Activated naive CD8-positive, alpha-beta T cell treated with anti-CD3 and anti-CD28 coated beads, Interleukin-2, amount 50 U/mL, for 24 hours (primary cell): ENCODE measurements around the gene ATG101.
A peak's percentile ranks its signal among the peaks of the same experiment; 100 is the strongest.

Experiments used
- ATAC-seq: fragments of 150-1000 bp; cut with Tn5 transposase; one replicate; pipeline ENCODE4 v1.10.0; 2021
- DNase-seq: peaks from one replicate; pipeline ENCODE4 v3.0.0; 2021
- H3K27ac Mint-ChIP-seq: one replicate; pipeline ENCODE4 v1.8.0; 2021; ENCODE audit warnings: mild to moderate bottlenecking, mixed read lengths
- H3K27me3 Mint-ChIP-seq: one replicate; pipeline ENCODE4 v1.8.0; 2021; ENCODE audit warnings: mixed read lengths
- H3K36me3 Mint-ChIP-seq: one replicate; pipeline ENCODE4 v1.8.0; 2021; ENCODE audit warnings: low read depth, mixed read lengths
- H3K4me1 Mint-ChIP-seq: one replicate; pipeline ENCODE4 v1.8.0; 2021; ENCODE audit warnings: mixed read lengths
- H3K4me3 Mint-ChIP-seq: one replicate; pipeline ENCODE4 v1.8.0; 2021; ENCODE audit warnings: mild to moderate bottlenecking, moderate library complexity, mixed read lengths
- H3K9me3 Mint-ChIP-seq: one replicate; pipeline ENCODE4 v1.8.0; 2021; ENCODE audit warnings: mixed read lengths

ATG101 gene

GRCh38 chr12:52076811-52077210, 7.0 kb downstream of the ATG101 start:
- ATAC-seq (no peak), DNase-seq (no peak)
- Mint-ChIP-seq H3K27me3 (no peaks in the 10 kb centered on the region), H3K36me3 (peaks cover 40% of the 10 kb centered on the region), H3K4me1 (peaks cover 27% of the 10 kb centered on the region), H3K27ac (no peak overlapping the region), H3K4me3 (no peak overlapping the region), H3K9me3 (no peaks in the 10 kb centered on the region)

GRCh38 chr12:52078276-52078675, 8.5 kb downstream of the ATG101 start:
- H3K36me3 Mint-ChIP-seq: peaks cover 34% of the 10 kb centered on the region
- ATAC-seq: no peak
- no peak overlapping the region for H3K27ac Mint-ChIP-seq
- DNase-seq: no peak
- no peak overlapping the region for H3K4me3 Mint-ChIP-seq
- no peaks in the 10 kb centered on the region for H3K27me3 Mint-ChIP-seq
- peaks cover 23% of the 10 kb centered on the region for H3K4me1 Mint-ChIP-seq
- H3K9me3 Mint-ChIP-seq: no peaks in the 10 kb centered on the region

GRCh38 chr12:52079576-52080402, 10.0 kb downstream of the ATG101 start, which contains the start of gene SMIM41:
Gene SMIM41 (plus strand): TSS chr12:52079704. CDS start chr12:52079780, 76 bp downstream.
- H3K4me1 Mint-ChIP-seq: peaks cover 18% of the 10 kb centered on the region
- DNase-seq (no peak), ATAC-seq (no peak)
- no peak within 1 kb of the TSS for H3K27ac Mint-ChIP-seq
- H3K4me3 Mint-ChIP-seq: no peak within 1 kb of the TSS
- peaks cover 22% of the 10 kb centered on the region for H3K36me3 Mint-ChIP-seq
- H3K9me3 Mint-ChIP-seq: no peaks in the 10 kb centered on the region
- no peaks in the 10 kb centered on the region for H3K27me3 Mint-ChIP-seq

- Mint-ChIP-seq H3K9me3 (no peaks in the 10 kb centered on the region), H3K27ac (no peak overlapping the region), H3K4me3 (no peak overlapping the region), H3K27me3 (no peaks in the 10 kb centered on the region), H3K4me1 (peaks cover 18% of the 10 kb centered on the region), H3K36me3 (peaks cover 19% of the 10 kb centered on the region)
- no peak for ATAC-seq
- no peak for DNase-seq
Measured at GRCh38 chr12:52080403-52081251, 10.8 kb downstream of the ATG101 start.

- DNase-seq: peak; percentile 23
Measured at GRCh38 chr12:52081263-52081733, 11.5 kb downstream of the ATG101 start.

GRCh38 chr12:52082026-52082668, 12.4 kb downstream of the ATG101 start:
- peaks cover 18% of the 10 kb centered on the region for H3K4me1 Mint-ChIP-seq
- no peaks in the 10 kb centered on the region for H3K9me3 Mint-ChIP-seq
- peaks cover 9% of the 10 kb centered on the region for H3K36me3 Mint-ChIP-seq
- H3K27me3 Mint-ChIP-seq: peaks cover 3% of the 10 kb centered on the region
- ATAC-seq (no peak), DNase-seq (no peak)
- no peak overlapping the region for H3K4me3 Mint-ChIP-seq
- no peak overlapping the region for H3K27ac Mint-ChIP-seq

More at GRCh38 chr12:52081263-52081733, 11.5 kb downstream of the ATG101 start:
- Mint-ChIP-seq H3K4me1 (peaks cover 18% of the 10 kb centered on the region), H3K4me3 (no peak overlapping the region), H3K27me3 (no peaks in the 10 kb centered on the region), H3K36me3 (peaks cover 15% of the 10 kb centered on the region), H3K9me3 (no peaks in the 10 kb centered on the region), H3K27ac (no peak overlapping the region)
- no peak for ATAC-seq

GRCh38 chr12:52082669-52082987, 12.8 kb downstream of the ATG101 start:
- no peak for DNase-seq
- no peak overlapping the region for H3K27ac Mint-ChIP-seq
- no peaks in the 10 kb centered on the region for H3K9me3 Mint-ChIP-seq
- peaks cover 18% of the 10 kb centered on the region for H3K4me1 Mint-ChIP-seq
- H3K4me3 Mint-ChIP-seq: no peak overlapping the region
- H3K36me3 Mint-ChIP-seq: peaks cover 8% of the 10 kb centered on the region
- no peak for ATAC-seq
- peaks cover 3% of the 10 kb centered on the region for H3K27me3 Mint-ChIP-seq

- peak; percentile 64 for ATAC-seq
- peaks cover 18% of the 10 kb centered on the region for H3K4me1 Mint-ChIP-seq
- DNase-seq: peak; percentile 79
- no peak overlapping the region for H3K4me3 Mint-ChIP-seq
- H3K9me3 Mint-ChIP-seq: no peaks in the 10 kb centered on the region
- peaks cover 4% of the 10 kb centered on the region for H3K36me3 Mint-ChIP-seq
- peaks cover 8% of the 10 kb centered on the region for H3K27me3 Mint-ChIP-seq
- H3K27ac Mint-ChIP-seq: no peak overlapping the region
Measured at GRCh38 chr12:52082988-52083637, 13.3 kb downstream of the ATG101 start.

- Mint-ChIP-seq H3K36me3 (no peaks in the 10 kb centered on the region), H3K27me3 (peaks cover 11% of the 10 kb centered on the region), H3K4me3 (no peak overlapping the region), H3K27ac (peak overlapping the region; percentile 71), H3K4me1 (peaks cover 18% of the 10 kb centered on the region), H3K9me3 (no peaks in the 10 kb centered on the region)
- DNase-seq (no peak), ATAC-seq (no peak)
Measured at GRCh38 chr12:52083638-52083996, 13.8 kb downstream of the ATG101 start.

GRCh38 chr12:52084491-52085231, 14.9 kb downstream of the ATG101 start:
- H3K4me3 Mint-ChIP-seq: no peak overlapping the region
- H3K9me3 Mint-ChIP-seq: no peaks in the 10 kb centered on the region
- peaks cover 20% of the 10 kb centered on the region for H3K27me3 Mint-ChIP-seq
- no peak overlapping the region for H3K27ac Mint-ChIP-seq
- no peak for ATAC-seq
- no peak for DNase-seq
- peaks cover 18% of the 10 kb centered on the region for H3K4me1 Mint-ChIP-seq
- no peaks in the 10 kb centered on the region for H3K36me3 Mint-ChIP-seq

GRCh38 chr12:52085682-52086180, 16.0 kb downstream of the ATG101 start:
- Mint-ChIP-seq H3K9me3 (no peaks in the 10 kb centered on the region), H3K27ac (no peak overlapping the region), H3K4me1 (peaks cover 16% of the 10 kb centered on the region), H3K4me3 (no peak overlapping the region), H3K27me3 (peaks cover 30% of the 10 kb centered on the region), H3K36me3 (no peaks in the 10 kb centered on the region)
- ATAC-seq (no peak), DNase-seq (no peak)

GRCh38 chr12:52086366-52086765, 16.6 kb downstream of the ATG101 start:
- DNase-seq (no peak), ATAC-seq (no peak)
- Mint-ChIP-seq H3K36me3 (no peaks in the 10 kb centered on the region), H3K27ac (no peak overlapping the region), H3K4me1 (peaks cover 16% of the 10 kb centered on the region), H3K9me3 (no peaks in the 10 kb centered on the region), H3K27me3 (peaks cover 36% of the 10 kb centered on the region), H3K4me3 (no peak overlapping the region)

GRCh38 chr12:52086944-52087835, 17.4 kb downstream of the ATG101 start:
- Mint-ChIP-seq H3K4me1 (peaks cover 9% of the 10 kb centered on the region), H3K9me3 (no peaks in the 10 kb centered on the region), H3K27ac (no peak overlapping the region), H3K4me3 (no peak overlapping the region), H3K36me3 (no peaks in the 10 kb centered on the region), H3K27me3 (peaks cover 42% of the 10 kb centered on the region)
- DNase-seq (no peak), ATAC-seq (no peak)
